Calu3 (cell line): Measurements from ENCODE around the gene AP2A1. TPM values are rescaled to one million over a fixed set of nuclear protein-coding genes. Genes with fewer than 3 reads are reported as not detected.

Source experiments
- BruUV-seq: library from RNA; stranded (reverse); fragments of 400-500 nt; replicated peaks from 2 replicates; lab custom pipeline; 2021; lab: Mats Ljungman, UMichigan
- CTCF ChIA-PET: fragments of 300-600 bp; sonication (Branson Sonifier 250); formaldehyde crosslinking; loops from one replicate; lab custom pipeline; 2022; ENCODE audit warnings: antibody characterized with exemption; lab: Charles Lee
- DNase-seq: peaks from one replicate; pipeline ENCODE4 v3.0.0; 2022
- H3K27ac Mint-ChIP-seq: one replicate; pipeline ENCODE4 v1.8.0; 2022; ENCODE audit warnings: mixed read lengths; ENCODE audit not compliant: unreplicated experiment
- H3K27me3 Mint-ChIP-seq: one replicate; pipeline ENCODE4 v1.8.0; 2022; ENCODE audit warnings: mixed read lengths; ENCODE audit not compliant: unreplicated experiment
- H3K36me3 Mint-ChIP-seq: one replicate; pipeline ENCODE4 v1.8.0; 2022; ENCODE audit warnings: mild to moderate bottlenecking, moderate library complexity, mixed read lengths; ENCODE audit not compliant: insufficient read depth, unreplicated experiment
- H3K4me1 Mint-ChIP-seq: one replicate; pipeline ENCODE4 v1.8.0; 2022; ENCODE audit warnings: mild to moderate bottlenecking, low read depth, mixed read lengths; ENCODE audit not compliant: unreplicated experiment
- H3K4me3 Mint-ChIP-seq: one replicate; pipeline ENCODE4 v1.8.0; 2022; ENCODE audit warnings: mild to moderate bottlenecking, low read depth, moderate library complexity, mixed read lengths; ENCODE audit not compliant: unreplicated experiment
- H3K9me3 Mint-ChIP-seq: one replicate; pipeline ENCODE4 v1.8.0; 2022; ENCODE audit warnings: low read depth, mixed read lengths; ENCODE audit not compliant: unreplicated experiment
- CTCF ChIP-seq: fragments of 200-600 bp; IDR thresholded peaks from one replicate; pipeline ENCODE4 v1.8.0; 2022; ENCODE audit warnings: antibody characterized with exemption; ENCODE audit not compliant: unreplicated experiment
- intact Hi-C: fragments of 100-400 bp; cut with micrococcal nuclease; formaldehyde crosslinking; loops from one replicate; pipeline ENCODE4 v1.10.0; 2022; ENCODE audit not compliant: unreplicated experiment
- total RNA-seq: library from RNA; stranded (reverse); gene quantifications from 2 replicates; pipeline ENCODE4 v1.2.3, GENCODE V29; 2022

AP2A1 gene
- total RNA-seq, 1 experiment from 2014 or later, result 89.0 TPM

GRCh38 chr19:49850487-49851342 is 83.9 kb downstream of the AP2A1 start, which contains the start of gene PTOV1:
Gene PTOV1 (plus strand): TSS chr19:49851159.
- Mint-ChIP-seq H3K9me3 (peaks cover 5% of the 10 kb centered on the region), H3K36me3 (peaks cover 72% of the 10 kb centered on the region), H3K27me3 (no peaks in the 10 kb centered on the region), H3K27ac (peak within 1 kb of the TSS; percentile 89), H3K4me3 (peak within 1 kb of the TSS; percentile 85), H3K4me1 (peaks cover 36% of the 10 kb centered on the region)
- peak; percentile 96 for DNase-seq
- no TSS peak for BruUV-seq
- CTCF ChIA-PET, result interaction anchor here (0.6 to 2.0 kb wide), 4 partner anchors 12 to 643 kb away, joined by 3 to 9 read pairs (median 4); no protein-coding TSS in a partner anchor
- intact Hi-C loops, result no loop called here
- no peak for TF ChIP-seq CTCF

GRCh38 chr19:49851456-49852259 is 84.9 kb downstream of the AP2A1 start:
- BruUV-seq, result no TSS peak
- Mint-ChIP-seq H3K27ac (peak overlapping the region; percentile 89), H3K36me3 (peaks cover 81% of the 10 kb centered on the region), H3K27me3 (no peaks in the 10 kb centered on the region), H3K4me3 (peak overlapping the region; percentile 85), H3K9me3 (peaks cover 5% of the 10 kb centered on the region), H3K4me1 (peaks cover 36% of the 10 kb centered on the region)
- intact Hi-C loops, result no loop called here
- TF ChIP-seq CTCF, result no peak
- CTCF ChIA-PET, result no interaction called here
- peak; percentile 46 for DNase-seq

GRCh38 chr19:49852631-49853126 is 85.9 kb downstream of the AP2A1 start:
- Mint-ChIP-seq H3K27me3 (no peaks in the 10 kb centered on the region), H3K4me1 (peaks cover 36% of the 10 kb centered on the region), H3K27ac (peak overlapping the region; percentile 89), H3K9me3 (peaks cover 5% of the 10 kb centered on the region), H3K4me3 (peak overlapping the region; percentile 85), H3K36me3 (peaks cover 92% of the 10 kb centered on the region)
- CTCF ChIA-PET, result interaction anchor here (0.5 kb wide), 1 partner anchor 35 kb away, joined by 5 read pairs; no protein-coding TSS in a partner anchor
- TSS peak; percentile 79 for BruUV-seq
- no peak for TF ChIP-seq CTCF
- no peak for DNase-seq
- intact Hi-C loops, result no loop called here

- CTCF ChIA-PET, result interaction anchor here (0.7 kb wide), 1 partner anchor 24 kb away, joined by 3 read pairs; no protein-coding TSS in a partner anchor
- Mint-ChIP-seq H3K27ac (peak overlapping the region; percentile 44), H3K27me3 (no peaks in the 10 kb centered on the region), H3K4me3 (no peak overlapping the region), H3K9me3 (peaks cover 4% of the 10 kb centered on the region), H3K36me3 (peaks cover 95% of the 10 kb centered on the region), H3K4me1 (peaks cover 24% of the 10 kb centered on the region)
- BruUV-seq, result no TSS peak
- TF ChIP-seq CTCF, result no peak
- DNase-seq, result no peak
- intact Hi-C loops, result no loop called here
These were observed 87.1 kb downstream of the AP2A1 start for GRCh38 chr19:49853852-49854377.
